GM18951 (cell line): ENCODE data around the gene CPLX4.

ENCODE experiments used
- POLR2A ChIP-seq: IDR thresholded peaks from 4 replicates; pipeline ENCODE4 v1.6.1; 2011; ENCODE audit warnings: mild to moderate bottlenecking; ENCODE audit not compliant: insufficient read length, insufficient read depth; ENCODE audit errors: extremely low read depth
- in situ Hi-C: fragments of 300-500 bp; cut with MboI; formaldehyde crosslinking; loops from one replicate; pipeline ENCODE4 v1.12.0; 2022; ENCODE audit warnings: low sequenced_read_pairs, mixed read lengths, inconsistent platforms; ENCODE audit not compliant: unreplicated experiment

The CPLX4 gene

DNA sequence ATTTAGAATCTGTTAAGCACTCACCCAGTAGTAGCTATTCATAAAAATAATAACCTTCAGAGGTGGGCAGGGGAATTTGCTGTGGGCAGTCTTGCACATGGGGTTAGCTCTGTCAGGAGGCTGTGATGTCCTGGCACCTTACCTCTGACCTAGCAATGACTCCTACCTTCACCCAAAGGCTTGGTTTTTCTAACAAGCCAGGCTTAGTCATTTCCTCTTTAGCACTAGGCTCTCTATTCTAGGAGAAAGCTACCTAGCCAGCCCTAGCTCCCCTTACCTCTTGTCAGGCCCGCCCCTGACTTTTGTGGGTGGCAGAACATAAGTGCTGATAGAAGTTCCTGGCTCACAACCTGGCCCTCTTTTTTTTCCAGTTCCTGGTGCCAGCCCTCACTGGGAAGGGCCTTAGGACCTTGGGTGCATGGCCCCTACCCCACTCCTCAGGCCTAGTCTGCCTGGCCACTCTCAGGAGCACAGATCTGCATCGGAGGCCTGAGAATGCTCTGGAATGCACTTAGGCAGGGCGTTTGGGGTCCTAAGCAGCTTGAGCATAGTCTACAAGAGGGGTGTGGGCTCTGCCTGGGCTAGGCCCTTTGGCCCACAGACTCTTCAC is 17.7 kb downstream of the CPLX4 start:
- TF ChIP-seq POLR2A = no peak
- in situ Hi-C loops = loop anchor here (10.0 kb wide), 1 partner anchor 94 kb away; no protein-coding TSS in a partner anchor

DNA sequence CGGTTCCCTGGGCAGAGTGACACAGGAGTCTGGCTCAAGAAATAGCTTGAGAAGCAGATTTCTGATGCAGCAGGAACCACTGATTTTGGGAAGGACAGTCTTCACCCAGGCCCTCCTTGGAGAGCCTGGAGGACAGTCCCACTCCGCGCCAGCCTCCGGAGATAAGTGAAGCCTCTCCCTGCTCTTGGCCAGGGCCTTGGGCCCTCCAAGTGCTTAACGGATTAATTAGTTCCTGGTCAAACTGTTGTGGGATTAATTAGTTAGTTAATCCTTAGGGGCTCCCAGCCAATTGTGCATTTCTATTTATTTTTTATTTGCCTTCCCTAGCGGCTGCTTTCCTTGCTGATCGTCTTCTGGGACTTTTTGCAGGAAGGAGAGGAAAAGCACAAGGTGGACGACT is 19.6 kb downstream of the CPLX4 start:
- TF ChIP-seq POLR2A = no peak
- in situ Hi-C loops = no loop called here

DNA sequence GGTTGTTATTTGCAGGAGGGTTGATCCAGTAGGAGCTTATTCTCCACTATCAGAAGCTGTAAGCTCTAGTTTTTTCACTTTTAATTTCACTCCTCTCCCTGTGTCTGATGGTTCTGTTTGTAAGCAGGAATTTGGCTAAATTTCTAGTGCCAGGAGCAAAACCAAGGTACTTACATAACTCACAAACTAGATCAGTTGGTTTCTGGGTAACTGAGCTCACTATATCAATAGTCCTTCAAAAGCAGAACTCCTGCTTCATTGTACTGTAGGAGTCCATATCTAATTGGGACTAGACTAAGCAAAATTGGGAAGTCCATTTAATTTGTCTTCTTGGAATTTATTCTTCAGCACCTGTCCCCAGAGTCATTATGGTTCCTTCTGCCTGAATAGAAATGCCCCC is 25.1 kb downstream of the CPLX4 start:
- in situ Hi-C loops = no loop called here

DNA sequence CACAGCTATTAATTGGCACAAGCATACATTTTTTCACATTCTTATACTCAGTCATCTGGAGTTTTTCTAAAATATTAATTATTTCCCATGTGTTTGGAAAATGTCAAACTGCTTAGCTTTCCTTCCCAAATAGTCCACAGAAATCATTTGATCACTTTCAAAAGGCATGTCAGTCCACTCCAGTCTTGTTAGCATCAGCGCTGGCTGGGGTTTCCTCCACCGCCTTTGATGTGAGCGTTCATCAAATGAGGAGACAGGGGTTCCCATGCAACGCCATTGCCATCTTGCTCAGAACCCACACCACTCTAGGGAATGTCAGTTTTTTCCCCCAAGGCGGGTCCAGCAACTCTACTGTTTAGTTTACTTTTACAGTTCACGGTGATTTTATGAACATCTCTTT is 32.1 kb downstream of the CPLX4 start:
- no peak for TF ChIP-seq POLR2A
- in situ Hi-C loops = no loop called here

More for the DNA sequence above, 25.1 kb downstream of the CPLX4 start:
- no peak for TF ChIP-seq POLR2A

DNA sequence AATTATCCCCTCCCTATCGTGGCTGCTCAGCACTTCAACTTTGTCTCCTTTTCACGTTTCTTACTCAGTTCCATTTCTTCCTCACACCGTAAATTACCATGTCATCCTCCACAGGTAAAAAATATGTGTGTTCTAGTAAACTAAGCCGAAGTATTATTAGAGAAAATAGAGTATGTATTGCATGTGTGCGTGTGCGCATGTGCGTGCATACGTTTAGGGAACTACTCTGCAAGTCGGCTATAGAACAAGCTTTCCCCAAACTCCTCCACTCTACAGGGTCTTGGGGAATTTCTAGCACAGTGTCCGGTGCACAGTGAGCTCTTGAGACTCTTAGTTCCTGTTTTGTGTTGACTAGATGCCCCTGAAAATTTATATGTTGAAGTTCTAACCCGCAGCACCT is 36.1 kb downstream of the CPLX4 start:
- in situ Hi-C loops = no loop called here

DNA sequence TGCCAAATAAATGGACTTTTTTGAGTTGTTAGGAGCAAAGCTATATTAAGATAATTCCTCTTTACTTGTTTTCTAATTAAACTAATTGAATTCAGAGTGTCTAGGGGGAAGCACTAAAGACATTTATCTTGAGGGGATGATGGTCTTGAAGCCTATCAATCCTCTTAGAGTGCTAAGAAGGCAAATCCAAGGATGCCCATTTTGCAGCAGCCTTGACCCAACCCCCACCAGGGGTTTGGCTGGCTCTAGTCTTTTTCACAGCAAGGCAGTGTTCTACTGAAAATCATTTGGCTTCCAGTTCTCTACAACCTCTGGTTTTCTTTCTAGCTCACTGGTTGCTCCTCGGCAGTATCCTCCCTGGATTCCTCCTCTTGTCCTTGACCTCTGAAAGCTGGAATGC is 38.7 kb downstream of the CPLX4 start:
- in situ Hi-C loops = no loop called here
- TF ChIP-seq POLR2A = no peak

More for the DNA sequence above, 36.1 kb downstream of the CPLX4 start:
- TF ChIP-seq POLR2A = no peak

DNA sequence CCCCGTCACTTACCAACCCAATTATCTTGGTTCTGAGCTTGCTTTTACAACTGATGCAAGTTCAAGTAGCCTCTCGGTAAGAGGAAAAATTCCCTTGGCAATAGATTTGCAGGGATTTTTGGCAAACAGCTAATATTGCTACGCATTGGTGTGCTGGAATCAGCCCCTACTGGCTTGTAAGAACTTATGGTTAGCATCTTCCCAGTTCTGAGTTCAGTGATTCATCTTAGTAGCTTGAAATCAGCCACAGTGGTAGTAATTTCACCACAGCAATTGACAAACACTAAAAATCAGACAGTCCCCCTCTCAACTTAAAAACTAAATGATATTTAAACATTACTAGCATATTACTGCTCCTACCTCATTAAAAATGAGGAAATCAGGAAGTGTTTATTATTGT is 39.3 kb downstream of the CPLX4 start:
- in situ Hi-C loops = no loop called here
- no peak for TF ChIP-seq POLR2A

DNA sequence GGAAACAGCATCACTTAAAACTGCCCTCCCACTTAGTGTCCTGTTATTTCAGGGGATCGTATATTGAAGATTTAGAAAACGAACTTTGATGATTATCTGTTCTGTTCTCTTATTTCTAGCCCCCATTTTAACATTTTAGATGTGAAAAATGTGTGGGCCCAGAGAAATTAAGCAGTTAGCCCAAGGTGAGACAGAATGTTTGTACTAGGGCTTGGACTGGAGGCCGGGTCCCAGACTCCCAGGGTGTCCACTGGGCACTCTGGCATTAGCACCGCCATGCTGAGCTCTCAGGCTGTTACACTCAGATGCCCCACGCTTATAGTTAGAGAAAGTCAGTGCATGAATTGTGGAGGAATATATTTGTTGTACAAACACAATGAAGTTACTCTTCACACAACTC is 39.7 kb downstream of the CPLX4 start:
- in situ Hi-C loops = no loop called here
- no peak for TF ChIP-seq POLR2A

DNA sequence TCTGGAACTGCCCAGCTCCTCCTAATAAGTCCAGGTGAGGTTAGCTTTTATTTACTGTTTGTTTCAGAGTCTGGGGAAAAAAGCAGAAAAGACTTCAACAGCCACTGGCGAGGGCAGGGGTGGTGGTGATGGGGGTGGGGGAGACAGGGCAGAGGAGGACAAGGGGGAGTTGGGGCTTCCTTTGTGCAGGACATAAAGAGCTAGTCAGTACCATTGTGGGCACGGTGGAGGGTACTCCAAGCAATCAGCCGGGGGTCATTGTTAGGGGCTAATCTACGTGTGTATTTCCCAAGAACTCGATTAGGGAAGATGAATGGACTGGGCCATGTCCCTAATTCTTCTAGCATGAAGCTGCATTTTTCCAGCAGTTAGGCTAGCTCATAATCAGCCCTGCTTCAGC is 42.4 kb downstream of the CPLX4 start:
- TF ChIP-seq POLR2A = no peak
- in situ Hi-C loops = no loop called here

DNA sequence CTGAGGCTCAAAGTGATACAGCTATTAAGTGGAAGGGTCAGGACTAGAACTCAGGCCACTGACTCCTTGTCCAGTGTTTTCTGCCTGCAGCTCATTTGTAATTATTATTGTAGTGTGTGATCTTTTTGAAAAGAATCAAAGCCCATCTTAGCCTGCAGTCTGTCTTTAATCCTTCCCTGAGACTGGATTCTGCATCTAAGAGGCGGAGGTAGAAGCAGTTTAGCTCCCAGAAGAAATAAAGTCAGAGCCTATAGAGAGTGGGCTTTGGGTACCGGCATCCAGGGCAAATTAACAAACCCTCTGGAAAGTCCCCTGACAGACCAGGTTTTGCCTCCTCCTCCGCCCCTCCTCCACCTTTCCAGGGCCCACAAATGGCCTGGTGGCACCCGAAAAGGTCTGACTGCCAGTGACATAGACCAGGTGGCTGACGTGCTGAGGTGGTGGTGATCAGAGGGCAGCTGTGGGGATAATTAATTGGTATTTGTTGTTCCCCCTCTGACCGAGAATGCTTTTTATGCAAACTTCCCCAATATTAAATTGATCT is 43.0 kb downstream of the CPLX4 start:
- in situ Hi-C loops = no loop called here

DNA sequence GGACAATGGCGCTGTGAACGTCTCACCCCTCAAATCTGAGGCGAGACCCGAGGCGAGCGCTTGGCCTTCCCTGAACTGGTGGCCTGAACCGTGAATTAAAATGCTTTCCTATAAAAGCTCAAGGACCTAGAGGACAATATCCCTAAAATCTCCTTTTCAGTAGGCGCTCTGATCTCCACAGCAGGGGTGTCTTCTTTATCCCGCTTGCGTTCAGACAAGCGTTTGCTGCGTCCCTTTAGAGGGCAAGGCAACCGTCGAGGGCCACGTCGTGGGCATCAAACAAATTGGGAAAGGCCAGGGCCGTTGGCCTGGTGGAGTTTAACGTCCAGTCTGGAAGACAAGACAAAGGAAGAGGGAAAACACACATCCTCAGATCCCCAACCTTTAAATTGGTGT is 43.9 kb downstream of the CPLX4 start:
- in situ Hi-C loops = no loop called here
- TF ChIP-seq POLR2A = no peak

More for the DNA sequence above, 43.0 kb downstream of the CPLX4 start:
- TF ChIP-seq POLR2A = no peak

DNA sequence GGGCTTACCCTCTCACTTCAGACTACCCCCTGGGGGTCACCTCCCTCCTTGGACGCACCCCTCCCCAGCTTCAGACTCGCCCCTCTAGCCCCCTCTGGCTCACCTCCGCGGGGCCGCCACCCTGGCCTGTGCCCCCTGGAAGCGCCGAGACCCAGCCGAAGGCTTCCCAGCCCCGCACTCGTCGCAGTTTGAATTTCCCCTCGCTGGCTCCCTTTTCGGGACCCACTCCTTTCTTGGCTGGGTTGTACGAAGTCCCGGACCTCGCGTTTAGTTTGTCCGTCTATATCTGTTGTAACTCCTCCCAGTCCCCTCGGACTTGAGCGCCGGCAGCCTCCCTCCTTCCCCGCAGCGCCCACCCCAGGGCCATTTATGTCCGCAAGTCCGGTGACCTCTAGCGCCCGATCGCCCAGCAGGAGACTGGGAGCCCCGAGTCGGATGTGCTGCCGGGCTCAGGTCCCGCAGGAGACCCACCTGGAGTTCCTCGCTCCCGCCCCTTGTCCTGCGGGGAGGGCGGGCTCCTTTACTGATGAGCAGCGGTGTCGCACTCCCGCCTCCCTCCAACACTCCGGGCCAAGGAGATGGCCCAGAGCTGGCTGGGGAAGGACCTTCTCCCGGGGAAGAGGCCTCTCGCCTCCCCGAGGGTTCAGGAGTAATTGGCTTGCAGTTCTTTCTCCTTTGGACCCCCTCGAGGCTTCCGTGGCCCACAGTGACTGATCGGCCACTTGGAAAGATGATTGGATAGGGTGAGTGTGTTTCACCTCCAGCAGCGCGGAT is 44.5 kb downstream of the CPLX4 start:
- in situ Hi-C loops = no loop called here
- no peak for TF ChIP-seq POLR2A

DNA sequence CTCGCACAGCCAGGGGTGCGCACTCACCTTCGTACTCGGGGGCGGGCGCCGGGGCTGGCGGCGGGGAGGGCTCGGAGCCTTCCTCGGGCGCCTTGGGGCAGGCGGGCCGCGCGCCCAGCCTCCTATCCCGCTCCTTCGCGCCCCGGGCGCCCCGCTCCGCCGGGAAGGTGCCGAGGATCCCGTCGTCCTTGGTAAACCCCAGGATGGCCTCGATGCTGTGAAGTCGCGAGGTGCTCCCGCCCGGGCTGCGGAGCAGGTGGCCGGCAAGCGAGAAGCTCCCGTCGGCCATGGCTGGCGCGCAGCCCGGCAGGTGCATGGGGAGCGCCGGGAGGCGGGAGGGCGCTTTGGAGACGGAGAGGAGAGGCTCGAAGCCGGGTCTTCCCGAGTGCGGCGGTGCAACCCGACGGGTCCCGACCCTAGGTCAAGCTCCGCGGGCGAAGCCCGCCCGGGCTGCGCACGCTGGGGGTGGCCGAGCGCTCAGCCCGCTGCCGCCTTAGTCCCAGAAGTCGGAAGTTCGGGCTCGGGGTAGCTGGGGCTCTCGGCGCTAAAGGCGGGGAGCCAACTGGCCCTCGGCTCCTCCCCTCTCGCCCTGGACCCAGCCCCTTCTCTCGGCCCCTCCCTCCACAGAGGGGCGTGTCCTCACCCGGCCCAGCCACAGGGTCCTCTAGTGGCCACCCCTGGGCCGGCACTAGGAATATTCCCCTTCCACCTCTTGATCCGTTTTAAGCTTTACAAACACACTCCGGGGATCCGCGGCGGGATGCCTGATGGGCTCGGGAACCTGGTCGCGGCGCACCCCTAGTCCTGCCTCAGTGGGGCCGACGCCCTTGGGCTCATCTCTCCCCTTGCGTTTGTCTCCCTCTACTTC is 45.3 kb downstream of the CPLX4 start, which contains the start of gene RAX:
Gene RAX, minus strand, starts transcription at position 564 of the 868 bp plus-strand sequence. Its CDS starts 248 bp downstream, at position 316.
- TF ChIP-seq POLR2A = no peak
- in situ Hi-C loops = no loop called here
